Activated naive CD4-positive, alpha-beta T cell treated with anti-CD3 and anti-CD28 coated beads, Interleukin-2, amount 10 ng/mL, durations not matched to agents 7 days and 5 days (primary cell): ENCODE results near the gene SLC25A26.

Source experiments
- CTCF ChIA-PET: fragments of 350-600 bp; sonication (Branson Sonifier 250); formaldehyde crosslinking; loops from one replicate; lab custom pipeline; 2021; ENCODE audit warnings: antibody characterized with exemption; lab: Charles Lee
- DNase-seq: peaks from one replicate; pipeline ENCODE4 v3.0.0-alpha.2; 2020
- H3K27ac Mint-ChIP-seq: one replicate; pipeline ENCODE4 v1.8.0; 2021; ENCODE audit warnings: mild to moderate bottlenecking, moderate library complexity, mixed read lengths
- H3K27me3 Mint-ChIP-seq: one replicate; pipeline ENCODE4 v1.8.0; 2021; ENCODE audit warnings: mild to moderate bottlenecking, mixed read lengths
- H3K36me3 Mint-ChIP-seq: one replicate; pipeline ENCODE4 v1.8.0; 2021; ENCODE audit warnings: mixed read lengths
- H3K4me1 Mint-ChIP-seq: one replicate; pipeline ENCODE4 v1.8.0; 2021; ENCODE audit warnings: mixed read lengths
- H3K4me3 Mint-ChIP-seq: one replicate; pipeline ENCODE4 v1.8.0; 2021; ENCODE audit warnings: mild to moderate bottlenecking, moderate library complexity, mixed read lengths
- H3K9me3 Mint-ChIP-seq: one replicate; pipeline ENCODE4 v1.8.0; 2021; ENCODE audit warnings: mixed read lengths

SLC25A26 gene

DNA sequence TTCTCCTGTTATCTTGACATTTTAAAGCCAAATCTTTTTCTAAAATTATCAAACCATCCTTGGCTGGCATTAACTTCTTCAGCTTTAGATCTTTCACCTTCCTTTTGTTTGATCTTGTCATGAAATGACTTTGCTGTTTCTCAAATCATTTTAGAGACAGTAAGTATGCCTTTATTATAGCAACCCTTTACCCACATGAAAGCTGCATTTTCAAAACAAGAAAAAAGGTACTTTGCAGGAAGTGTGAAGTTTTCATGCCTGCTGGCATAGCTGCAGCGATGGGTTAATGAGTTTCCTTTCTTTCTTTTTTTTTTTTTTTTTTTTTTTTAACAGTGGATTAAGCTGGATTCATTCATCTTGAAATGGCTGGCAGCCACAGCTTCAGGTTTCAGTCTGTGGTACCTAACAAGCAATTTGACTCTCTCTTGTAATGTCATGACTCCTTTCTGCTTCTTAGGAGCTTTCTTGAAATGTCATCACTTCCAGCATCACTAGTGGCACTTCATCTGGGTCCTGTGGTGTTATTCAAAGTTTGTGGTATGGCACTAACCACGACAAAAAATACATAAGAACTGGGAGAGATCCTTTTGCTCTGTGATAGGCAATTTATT, 18.8 kb downstream of the SLC25A26 start:
- no peaks in the 10 kb centered on the region for H3K27me3 Mint-ChIP-seq
- H3K27ac Mint-ChIP-seq, result no peak overlapping the region
- CTCF ChIA-PET, result interaction anchor here (1.4 kb wide), 1 partner anchor 15 kb away, joined by 7 read pairs; no protein-coding TSS in a partner anchor
- H3K36me3 Mint-ChIP-seq, result peaks cover 54% of the 10 kb centered on the region
- no peak for DNase-seq
- H3K4me1 Mint-ChIP-seq, result peaks cover 12% of the 10 kb centered on the region
- H3K4me3 Mint-ChIP-seq, result no peak overlapping the region
- H3K9me3 Mint-ChIP-seq, result peaks cover 26% of the 10 kb centered on the region

DNA sequence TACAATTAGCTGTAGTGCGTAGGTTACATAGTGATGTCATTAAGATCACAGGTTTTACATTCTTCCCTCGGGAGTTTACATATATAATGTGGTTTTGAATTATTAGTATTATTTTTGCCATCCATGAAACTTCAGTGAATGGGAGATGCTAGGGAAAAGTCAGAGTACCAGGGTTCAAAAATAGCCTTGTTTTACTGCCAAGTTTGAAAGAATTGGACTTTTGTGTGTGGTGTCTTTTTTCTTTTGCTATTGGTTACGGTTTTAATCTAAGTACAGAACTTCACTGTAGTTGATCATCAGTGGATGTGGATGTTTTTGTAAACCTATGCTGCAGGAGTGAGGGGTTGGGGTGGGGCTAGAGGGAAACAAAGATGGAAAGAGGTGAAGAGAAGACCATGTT, 20.7 kb downstream of the SLC25A26 start:
- DNase-seq, result no peak
- Mint-ChIP-seq H3K4me1 (peaks cover 12% of the 10 kb centered on the region), H3K9me3 (peaks cover 21% of the 10 kb centered on the region)

DNA sequence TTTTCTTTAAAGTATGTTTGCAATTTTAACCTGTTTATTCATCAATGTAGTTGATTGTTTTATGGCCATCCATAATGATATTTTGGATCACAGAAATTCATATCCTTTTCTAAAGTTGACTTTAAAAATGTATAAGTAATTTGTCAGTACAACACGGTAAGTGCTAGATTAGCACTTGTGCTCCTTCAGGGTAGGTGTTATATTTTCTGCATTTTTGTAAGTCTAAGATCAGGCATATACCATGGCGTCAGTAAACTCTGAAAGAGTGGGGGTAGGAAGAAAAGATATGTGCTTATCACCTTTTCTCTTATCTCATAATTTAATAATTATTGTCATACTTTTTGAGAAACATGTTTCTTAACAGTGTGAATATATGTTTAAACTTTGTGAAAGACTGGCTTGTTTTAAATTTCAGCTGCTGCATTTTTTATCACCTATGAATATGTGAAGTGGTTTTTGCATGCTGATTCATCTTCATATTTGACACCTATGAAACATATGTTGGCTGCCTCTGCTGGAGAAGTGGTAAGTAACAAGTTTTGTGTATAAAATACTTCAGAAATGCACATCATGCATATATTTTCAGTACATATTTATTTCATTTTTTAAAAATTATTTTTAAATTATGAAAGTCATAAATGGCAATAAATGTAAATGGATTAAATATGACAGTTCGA, 22.1 kb downstream of the SLC25A26 start:
- Mint-ChIP-seq H3K27ac (no peak overlapping the region), H3K36me3 (peaks cover 51% of the 10 kb centered on the region), H3K27me3 (no peaks in the 10 kb centered on the region), H3K4me1 (peaks cover 10% of the 10 kb centered on the region), H3K4me3 (no peak overlapping the region), H3K9me3 (peaks cover 16% of the 10 kb centered on the region)
- CTCF ChIA-PET, result interaction anchor here (0.6 to 1.7 kb wide), 4 partner anchors 9 to 1806 kb away, joined by 3 to 5 read pairs (median 4); no protein-coding TSS in a partner anchor
- no peak for DNase-seq

More for the DNA sequence above, 20.7 kb downstream of the SLC25A26 start:
- no peaks in the 10 kb centered on the region for H3K27me3 Mint-ChIP-seq
- no peak overlapping the region for H3K4me3 Mint-ChIP-seq
- peaks cover 62% of the 10 kb centered on the region for H3K36me3 Mint-ChIP-seq
- CTCF ChIA-PET, result interaction anchor here (0.6 to 1.7 kb wide), 2 partner anchors 12 to 68 kb away, joined by 3 to 5 read pairs; no protein-coding TSS in a partner anchor
- no peak overlapping the region for H3K27ac Mint-ChIP-seq

DNA sequence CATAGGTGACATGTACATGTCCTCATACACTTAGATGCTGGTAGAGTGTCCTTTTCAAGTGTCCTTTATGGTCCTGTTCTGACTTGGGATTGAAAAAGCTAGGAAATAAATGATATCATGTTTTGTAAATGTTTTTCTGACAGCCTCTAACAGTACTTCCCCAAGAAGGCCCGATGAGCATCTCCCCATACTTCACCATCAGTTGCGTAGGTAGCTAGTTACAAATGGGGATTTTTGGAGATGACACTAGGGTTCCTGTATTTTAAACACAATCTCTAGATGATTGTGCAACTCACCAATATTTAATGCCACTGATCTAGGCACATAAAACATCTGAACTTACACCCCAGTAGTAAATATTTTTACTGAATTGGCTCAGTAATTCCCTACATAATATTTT, 27.8 kb downstream of the SLC25A26 start:
- H3K27ac Mint-ChIP-seq, result no peak overlapping the region
- no peaks in the 10 kb centered on the region for H3K4me1 Mint-ChIP-seq
- no peak overlapping the region for H3K4me3 Mint-ChIP-seq
- CTCF ChIA-PET, result interaction anchor here (0.7 kb wide), 1 partner anchor 21 kb away, joined by 3 read pairs; no protein-coding TSS in a partner anchor
- no peaks in the 10 kb centered on the region for H3K9me3 Mint-ChIP-seq
- H3K27me3 Mint-ChIP-seq, result no peaks in the 10 kb centered on the region
- H3K36me3 Mint-ChIP-seq, result peaks cover 17% of the 10 kb centered on the region
- no peak for DNase-seq

DNA sequence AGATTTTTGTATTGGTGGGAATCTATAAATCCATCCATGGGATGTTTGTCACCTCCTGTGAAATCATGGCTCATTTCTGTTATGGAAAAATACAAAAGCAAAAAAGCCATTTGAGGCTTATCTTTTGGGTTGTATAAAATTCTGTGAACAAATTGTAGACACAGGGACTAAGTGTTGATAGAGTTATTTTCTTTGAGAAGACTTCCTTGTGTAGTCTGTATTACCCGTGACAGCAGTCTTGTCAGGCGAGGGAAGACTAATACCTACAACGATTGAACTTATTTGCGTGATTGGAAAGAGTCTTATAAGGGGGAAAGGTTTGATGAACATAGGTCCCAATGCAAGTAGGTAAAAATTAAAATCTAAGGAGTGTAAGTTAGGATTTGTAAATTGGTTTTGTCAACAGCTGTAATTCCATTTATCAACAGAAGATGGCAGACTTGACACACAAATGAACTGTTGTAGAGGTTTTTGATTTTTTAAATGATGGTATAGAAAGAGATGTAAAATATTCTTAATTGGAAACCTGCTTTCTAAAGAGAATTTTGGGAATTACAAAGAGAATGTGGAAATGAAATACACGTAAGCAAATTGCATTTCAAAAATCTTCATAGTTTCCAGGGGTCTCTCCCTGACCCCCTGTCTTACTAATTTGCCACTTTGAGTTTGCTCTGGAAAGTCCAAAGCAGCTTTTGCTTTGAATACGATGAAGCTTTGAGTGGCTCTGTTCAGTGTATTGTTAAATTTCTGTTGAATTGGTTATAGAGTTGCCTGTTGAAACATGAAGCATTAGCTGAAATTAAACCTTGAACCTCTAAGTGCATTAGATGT, 33.2 kb downstream of the SLC25A26 start:
- Mint-ChIP-seq H3K27ac (no peak overlapping the region), H3K4me1 (no peaks in the 10 kb centered on the region), H3K27me3 (no peaks in the 10 kb centered on the region), H3K36me3 (no peaks in the 10 kb centered on the region), H3K9me3 (no peaks in the 10 kb centered on the region), H3K4me3 (no peak overlapping the region)
- no peak for DNase-seq
- CTCF ChIA-PET, result interaction anchor here (0.6 to 6.8 kb wide), 19 partner anchors 9 to 684 kb away, joined by 3 to 63 read pairs (median 5); no protein-coding TSS in a partner anchor

DNA sequence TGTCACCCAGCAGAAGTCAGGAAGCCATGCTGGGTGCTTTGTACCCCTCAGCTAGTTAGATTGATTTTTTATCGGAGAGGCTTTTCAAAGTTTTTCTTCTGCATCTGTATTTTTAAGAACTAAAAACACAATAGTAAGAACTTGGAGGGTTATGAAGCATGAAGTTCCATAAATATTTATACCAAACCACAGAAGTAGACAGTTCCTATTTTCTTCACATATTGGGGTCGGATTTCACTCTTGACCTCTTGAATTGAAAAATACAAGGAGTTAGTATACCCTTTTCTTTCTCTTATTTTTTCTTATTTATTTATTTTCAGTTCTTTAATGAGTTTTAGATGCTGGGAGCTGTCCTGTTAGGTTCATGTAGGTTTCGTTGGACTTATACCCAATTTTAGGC, 35.1 kb downstream of the SLC25A26 start:
- H3K27me3 Mint-ChIP-seq, result no peaks in the 10 kb centered on the region
- no peaks in the 10 kb centered on the region for H3K9me3 Mint-ChIP-seq
- no peaks in the 10 kb centered on the region for H3K4me1 Mint-ChIP-seq
- no peak overlapping the region for H3K27ac Mint-ChIP-seq
- no peak overlapping the region for H3K4me3 Mint-ChIP-seq
- DNase-seq, result no peak
- no peaks in the 10 kb centered on the region for H3K36me3 Mint-ChIP-seq
- CTCF ChIA-PET, result interaction anchor here (0.7 to 6.8 kb wide), 3 partner anchors 177 to 567 kb away, joined by 3 to 63 read pairs (median 27); no protein-coding TSS in a partner anchor

DNA sequence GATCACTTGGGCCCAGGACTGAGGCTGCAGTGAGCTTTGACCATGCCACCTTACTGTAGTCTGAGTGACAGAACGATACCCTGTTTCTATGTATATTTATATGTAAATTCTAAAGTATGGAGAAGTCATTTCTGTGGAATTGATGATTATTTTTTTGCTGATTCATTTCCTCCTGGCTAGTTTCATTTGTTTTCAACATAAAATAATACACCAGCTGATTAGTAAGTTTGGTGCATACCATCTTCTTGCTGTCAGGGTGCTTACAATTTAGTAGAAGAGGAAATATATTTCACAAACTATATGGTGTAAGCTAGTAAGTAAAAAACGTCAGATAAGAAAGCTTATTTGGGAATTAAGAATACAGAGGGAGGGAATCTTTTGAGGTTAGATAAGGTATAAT, 36.0 kb downstream of the SLC25A26 start:
- Mint-ChIP-seq H3K27me3 (no peaks in the 10 kb centered on the region), H3K27ac (no peak overlapping the region), H3K4me3 (no peak overlapping the region), H3K4me1 (no peaks in the 10 kb centered on the region), H3K36me3 (no peaks in the 10 kb centered on the region), H3K9me3 (no peaks in the 10 kb centered on the region)
- CTCF ChIA-PET, result interaction anchor here (6.8 kb wide), 1 partner anchor 566 kb away, joined by 63 read pairs; no protein-coding TSS in a partner anchor
- DNase-seq, result no peak

DNA sequence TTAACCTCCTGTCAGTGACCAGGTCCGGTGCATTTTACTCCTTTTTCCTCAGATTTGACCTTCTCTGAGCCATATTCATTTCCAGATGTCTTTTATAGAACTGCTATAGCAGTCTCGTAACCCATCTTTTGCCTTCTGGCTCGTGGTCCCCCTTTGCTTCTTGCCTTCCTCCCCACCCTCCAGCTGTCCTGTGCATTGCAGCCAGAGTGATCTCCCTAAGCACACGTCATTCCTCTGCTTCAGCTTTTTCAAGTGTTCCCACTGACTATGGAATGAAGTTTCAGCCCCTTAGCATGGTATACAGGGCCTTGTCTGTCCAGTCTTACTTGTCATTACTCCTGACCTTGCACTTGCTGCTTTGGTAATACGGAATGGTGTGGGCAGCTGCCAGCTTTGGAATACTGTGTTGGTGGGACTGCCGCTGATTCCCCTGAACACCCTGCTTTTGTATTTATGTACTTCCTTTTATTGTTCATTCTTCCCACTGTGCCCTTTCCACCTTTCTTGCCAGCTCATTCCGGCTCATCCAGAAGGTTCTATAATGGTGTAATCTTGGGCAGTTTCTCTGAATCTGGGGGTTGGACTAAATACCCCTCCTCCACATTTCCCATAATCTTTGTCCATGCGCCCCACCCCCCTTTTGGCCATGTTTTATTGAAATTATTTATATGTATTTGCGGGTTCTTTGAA, 38.9 kb downstream of the SLC25A26 start:
- Mint-ChIP-seq H3K9me3 (no peaks in the 10 kb centered on the region), H3K4me1 (no peaks in the 10 kb centered on the region), H3K36me3 (no peaks in the 10 kb centered on the region), H3K27ac (no peak overlapping the region), H3K27me3 (no peaks in the 10 kb centered on the region), H3K4me3 (no peak overlapping the region)
- no peak for DNase-seq
- CTCF ChIA-PET, result interaction anchor here (1.4 kb wide), 1 partner anchor 563 kb away, joined by 6 read pairs; no protein-coding TSS in a partner anchor

DNA sequence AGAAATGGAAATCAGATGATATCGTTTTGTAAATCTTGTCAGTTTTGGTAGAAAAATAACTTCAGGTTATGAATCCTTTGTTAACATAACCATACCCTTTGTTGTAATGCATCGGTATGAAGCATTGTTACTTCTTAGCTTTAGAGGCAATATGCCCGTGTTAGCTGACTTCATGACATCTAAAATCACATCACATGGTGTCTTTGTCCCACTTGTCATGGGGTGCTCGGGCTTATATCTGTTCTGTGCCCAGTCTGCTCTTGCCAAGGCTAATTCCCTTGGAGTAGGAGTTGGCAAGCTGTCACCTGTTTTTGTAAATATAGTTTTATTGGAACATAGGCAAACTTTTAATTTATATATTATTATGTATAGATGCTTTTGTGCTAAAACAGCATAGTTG, 39.6 kb downstream of the SLC25A26 start:
- no peaks in the 10 kb centered on the region for H3K4me1 Mint-ChIP-seq
- DNase-seq, result no peak
- no peaks in the 10 kb centered on the region for H3K27me3 Mint-ChIP-seq
- no peak overlapping the region for H3K27ac Mint-ChIP-seq
- CTCF ChIA-PET, result interaction anchor here (1.4 kb wide), 1 partner anchor 562 kb away, joined by 6 read pairs; no protein-coding TSS in a partner anchor
- no peaks in the 10 kb centered on the region for H3K36me3 Mint-ChIP-seq
- no peak overlapping the region for H3K4me3 Mint-ChIP-seq
- no peaks in the 10 kb centered on the region for H3K9me3 Mint-ChIP-seq

DNA sequence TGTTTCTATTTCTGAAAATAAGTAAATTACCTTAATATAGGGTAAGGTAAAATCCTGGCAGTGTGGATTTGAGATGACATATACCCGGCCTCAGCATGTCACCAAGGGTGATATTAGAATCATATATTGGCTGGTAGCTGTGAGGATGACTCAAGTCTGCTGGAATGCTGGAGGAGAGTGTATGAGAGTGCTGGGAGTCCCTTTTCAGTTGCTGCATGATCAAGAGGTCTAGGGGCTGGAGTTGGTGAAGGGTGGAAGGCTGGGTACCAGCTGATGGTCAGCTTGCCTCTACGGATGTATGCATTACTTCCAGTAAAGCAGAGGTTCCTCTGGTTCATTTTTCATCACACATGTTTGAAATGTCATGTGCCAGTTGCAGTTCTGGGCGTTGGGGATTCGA, 40.6 kb downstream of the SLC25A26 start:
- Mint-ChIP-seq H3K4me3 (no peak overlapping the region), H3K36me3 (no peaks in the 10 kb centered on the region), H3K9me3 (no peaks in the 10 kb centered on the region), H3K27me3 (no peaks in the 10 kb centered on the region), H3K27ac (no peak overlapping the region), H3K4me1 (no peaks in the 10 kb centered on the region)
- CTCF ChIA-PET, result no interaction called here
- no peak for DNase-seq

DNA sequence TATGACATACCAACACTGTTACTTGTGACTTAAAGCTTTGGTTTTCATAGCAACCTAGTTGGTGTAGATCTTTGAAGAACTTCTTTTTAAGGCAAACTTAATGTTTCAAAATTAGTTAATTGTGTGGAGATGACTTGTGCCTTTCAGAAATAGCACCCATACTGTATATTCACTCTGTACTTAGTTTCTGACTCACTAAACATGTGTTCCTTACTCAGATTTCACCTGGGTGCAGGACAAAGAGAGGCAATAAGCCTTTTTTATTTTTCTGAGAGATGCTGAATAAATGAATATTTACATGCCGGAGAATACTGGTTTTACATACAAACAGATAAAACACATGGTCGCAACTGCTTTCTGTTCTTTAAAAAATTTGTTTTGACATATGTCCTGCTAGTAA, 44.8 kb downstream of the SLC25A26 start:
- H3K4me3 Mint-ChIP-seq, result no peak overlapping the region
- H3K27me3 Mint-ChIP-seq, result no peaks in the 10 kb centered on the region
- no peaks in the 10 kb centered on the region for H3K36me3 Mint-ChIP-seq
- H3K9me3 Mint-ChIP-seq, result no peaks in the 10 kb centered on the region
- no peak overlapping the region for H3K27ac Mint-ChIP-seq
- no peaks in the 10 kb centered on the region for H3K4me1 Mint-ChIP-seq
- CTCF ChIA-PET, result interaction anchor here (1.8 kb wide), 1 partner anchor 113 kb away, joined by 3 read pairs; no protein-coding TSS in a partner anchor
- DNase-seq, result no peak

DNA sequence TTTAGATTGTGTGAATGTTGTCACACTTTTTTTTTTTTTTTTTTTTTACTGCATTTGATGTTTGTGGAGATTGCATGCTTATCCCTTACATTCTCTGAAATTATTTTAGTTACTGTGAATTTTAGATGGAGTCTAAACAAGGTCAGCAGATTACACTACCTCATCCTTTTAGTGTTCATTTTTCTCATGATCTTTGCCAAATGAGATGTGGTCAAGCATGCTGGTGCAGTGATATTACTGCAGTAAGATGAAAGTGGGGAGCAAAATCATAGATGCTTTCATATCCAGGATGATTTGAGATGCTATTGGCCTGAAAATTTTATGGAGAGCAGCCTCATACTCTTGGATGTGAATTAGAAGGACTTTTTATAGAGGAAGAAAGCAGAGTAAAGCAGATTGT, 45.8 kb downstream of the SLC25A26 start:
- DNase-seq, result no peak
- Mint-ChIP-seq H3K9me3 (no peaks in the 10 kb centered on the region), H3K4me1 (no peaks in the 10 kb centered on the region), H3K36me3 (no peaks in the 10 kb centered on the region), H3K27ac (no peak overlapping the region), H3K4me3 (no peak overlapping the region), H3K27me3 (no peaks in the 10 kb centered on the region)
- CTCF ChIA-PET, result no interaction called here

DNA sequence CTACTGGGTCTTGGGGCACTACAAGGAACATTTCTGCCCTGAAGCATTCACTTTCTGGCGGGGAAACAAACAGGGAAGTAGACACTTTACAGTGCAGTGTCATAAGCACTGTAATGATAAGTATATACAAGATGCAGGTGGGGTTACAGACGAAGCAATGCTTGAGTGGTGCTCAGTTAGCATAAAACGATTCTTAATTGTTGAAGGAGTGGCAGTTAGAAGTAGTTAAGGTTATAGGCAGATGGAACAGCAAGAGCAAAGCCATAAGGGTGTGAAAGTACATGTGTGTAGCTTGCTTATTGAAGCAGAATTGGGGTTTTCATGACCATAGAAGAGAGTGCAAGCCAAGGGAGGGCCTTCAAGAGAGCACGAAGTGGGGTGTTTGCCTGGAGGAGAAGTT, 46.2 kb downstream of the SLC25A26 start:
- Mint-ChIP-seq H3K36me3 (no peaks in the 10 kb centered on the region), H3K9me3 (no peaks in the 10 kb centered on the region), H3K27ac (no peak overlapping the region), H3K4me1 (no peaks in the 10 kb centered on the region), H3K27me3 (no peaks in the 10 kb centered on the region), H3K4me3 (no peak overlapping the region)
- CTCF ChIA-PET, result no interaction called here
- no peak for DNase-seq
